ENCODE results near the gene BRD3OS.

Gene BRD3OS

GRCh38 chr9:134061688-134062371 is 36.5 kb downstream of the BRD3OS start:
- peaks cover 42% of the 10 kb centered on the region for H3K79me2 ChIP-seq (ENCODE audit: low read length)
- H3K4me3 ChIP-seq (ENCODE audit: low read length) = no peak overlapping the region
- no peak overlapping the region for H2AFZ ChIP-seq (ENCODE audit: low read depth, low read length)
- H3K27me3 ChIP-seq (ENCODE audit: low read depth, low read length) = peaks cover 9% of the 10 kb centered on the region; the same call in 1 of the 2 replicates
- H3K9ac ChIP-seq (ENCODE audit: low read length) = no peak overlapping the region
- H3K27ac ChIP-seq (ENCODE audit: low read length) = no peak overlapping the region
- H3K9me3 ChIP-seq (ENCODE audit: insufficient read depth, low read length) = no peaks in the 10 kb centered on the region
- H3K36me3 ChIP-seq (replicated peaks; ENCODE audit: low read depth, low read length) = peaks cover 2% of the 10 kb centered on the region
- H3K4me1 ChIP-seq (ENCODE audit: low read length) = peaks cover 31% of the 10 kb centered on the region
- no peak overlapping the region for H3K4me2 ChIP-seq (ENCODE audit: low read length)
- TF ChIP-seq CTCF (IDR thresholded peaks at IDR 0.05; ENCODE audit: low read depth, low read length) (no peak), EZH2phosphoT487 (IDR thresholded peaks at IDR 0.05; ENCODE audit: low read depth) (no peak)
- H4K20me1 ChIP-seq (ENCODE audit: insufficient read depth, low read length) = peaks cover 93% of the 10 kb centered on the region

- TF ChIP-seq EZH2phosphoT487 (IDR thresholded peaks at IDR 0.05; ENCODE audit: low read depth) (no peak), CTCF (IDR thresholded peaks at IDR 0.05; ENCODE audit: low read depth, low read length) (no peak)
- peaks cover 31% of the 10 kb centered on the region for H3K4me1 ChIP-seq (ENCODE audit: low read length)
- H3K4me2 ChIP-seq (ENCODE audit: low read length) = no peak overlapping the region
- H2AFZ ChIP-seq (ENCODE audit: low read depth, low read length) = no peak overlapping the region
- H3K4me3 ChIP-seq (ENCODE audit: low read length) = no peak overlapping the region
- no peaks in the 10 kb centered on the region for H3K9me3 ChIP-seq (ENCODE audit: insufficient read depth, low read length)
- peaks cover 2% of the 10 kb centered on the region for H3K36me3 ChIP-seq (replicated peaks; ENCODE audit: low read depth, low read length)
- H3K79me2 ChIP-seq (ENCODE audit: low read length) = peaks cover 46% of the 10 kb centered on the region
- peaks cover 86% of the 10 kb centered on the region for H4K20me1 ChIP-seq (ENCODE audit: insufficient read depth, low read length)
- H3K27me3 ChIP-seq (ENCODE audit: low read depth, low read length) = peaks cover 9% of the 10 kb centered on the region; the same call in 1 of the 2 replicates
- H3K9ac ChIP-seq (ENCODE audit: low read length) = no peak overlapping the region
- H3K27ac ChIP-seq (ENCODE audit: low read length) = no peak overlapping the region
Observed at GRCh38 chr9:134062461-134063087, 37.3 kb downstream of the BRD3OS start.

GRCh38 chr9:134063088-134063570 is 37.8 kb downstream of the BRD3OS start:
- H4K20me1 ChIP-seq (ENCODE audit: insufficient read depth, low read length) = peaks cover 80% of the 10 kb centered on the region

More at GRCh38 chr9:134063088-134063570, 37.8 kb downstream of the BRD3OS start:
- peaks cover 31% of the 10 kb centered on the region for H3K4me1 ChIP-seq (ENCODE audit: low read length)
- no peak overlapping the region for H3K9ac ChIP-seq (ENCODE audit: low read length)
- TF ChIP-seq EZH2phosphoT487 (IDR thresholded peaks at IDR 0.05; ENCODE audit: low read depth) = no peak
- TF ChIP-seq CTCF (IDR thresholded peaks at IDR 0.05; ENCODE audit: low read depth, low read length) = no peak
- H3K36me3 ChIP-seq (replicated peaks; ENCODE audit: low read depth, low read length) = peaks cover 2% of the 10 kb centered on the region
- no peak overlapping the region for H3K4me3 ChIP-seq (ENCODE audit: low read length)
- peaks cover 9% of the 10 kb centered on the region; the same call in 1 of the 2 replicates for H3K27me3 ChIP-seq (ENCODE audit: low read depth, low read length)
- no peak overlapping the region for H3K4me2 ChIP-seq (ENCODE audit: low read length)
- H2AFZ ChIP-seq (ENCODE audit: low read depth, low read length) = no peak overlapping the region
- H3K79me2 ChIP-seq (ENCODE audit: low read length) = peaks cover 46% of the 10 kb centered on the region
- H3K27ac ChIP-seq (ENCODE audit: low read length) = no peak overlapping the region
- no peaks in the 10 kb centered on the region for H3K9me3 ChIP-seq (ENCODE audit: insufficient read depth, low read length)

All from OCI-LY3 (cell line).